C4-2B (cell line): Measurements from ENCODE around the gene RRP1B.

Source experiments
- ZFX ChIP-seq: fragments of 450-650 bp; IDR thresholded peaks from 2 replicates; pipeline ENCODE4 v1.6.1; 2017
- TF ChIP-seq, protein P1 (sequence below): fragments of 450-650 bp; conservative IDR thresholded peaks from 2 replicates; pipeline ENCODE4 v1.5.1; 2017; ENCODE audit warnings: mild to moderate bottlenecking

DNA sequence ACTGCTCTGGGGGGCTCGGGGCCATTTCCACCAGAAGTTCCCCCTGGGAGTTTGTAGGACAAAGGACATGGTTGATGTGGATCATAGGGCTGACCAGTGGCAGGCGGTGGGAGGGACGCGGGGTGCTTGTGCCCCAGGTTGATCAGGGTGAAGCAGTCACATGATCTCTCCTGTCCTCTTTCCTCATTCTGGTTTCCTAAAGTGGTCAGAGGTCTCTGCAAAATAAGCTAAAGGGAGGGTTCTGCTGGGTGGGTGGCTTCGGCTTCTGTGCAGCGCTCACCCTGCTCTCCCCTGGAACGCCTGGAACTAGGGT is 68.8 kb downstream of the RRP1B start:
- TF ChIP-seq, protein P1, sequence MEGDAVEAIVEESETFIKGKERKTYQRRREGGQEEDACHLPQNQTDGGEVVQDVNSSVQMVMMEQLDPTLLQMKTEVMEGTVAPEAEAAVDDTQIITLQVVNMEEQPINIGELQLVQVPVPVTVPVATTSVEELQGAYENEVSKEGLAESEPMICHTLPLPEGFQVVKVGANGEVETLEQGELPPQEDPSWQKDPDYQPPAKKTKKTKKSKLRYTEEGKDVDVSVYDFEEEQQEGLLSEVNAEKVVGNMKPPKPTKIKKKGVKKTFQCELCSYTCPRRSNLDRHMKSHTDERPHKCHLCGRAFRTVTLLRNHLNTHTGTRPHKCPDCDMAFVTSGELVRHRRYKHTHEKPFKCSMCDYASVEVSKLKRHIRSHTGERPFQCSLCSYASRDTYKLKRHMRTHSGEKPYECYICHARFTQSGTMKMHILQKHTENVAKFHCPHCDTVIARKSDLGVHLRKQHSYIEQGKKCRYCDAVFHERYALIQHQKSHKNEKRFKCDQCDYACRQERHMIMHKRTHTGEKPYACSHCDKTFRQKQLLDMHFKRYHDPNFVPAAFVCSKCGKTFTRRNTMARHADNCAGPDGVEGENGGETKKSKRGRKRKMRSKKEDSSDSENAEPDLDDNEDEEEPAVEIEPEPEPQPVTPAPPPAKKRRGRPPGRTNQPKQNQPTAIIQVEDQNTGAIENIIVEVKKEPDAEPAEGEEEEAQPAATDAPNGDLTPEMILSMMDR, result no peak
- no peak for TF ChIP-seq ZFX
